ENCODE data around the gene SAMD4A.

The SAMD4A gene

DNA sequence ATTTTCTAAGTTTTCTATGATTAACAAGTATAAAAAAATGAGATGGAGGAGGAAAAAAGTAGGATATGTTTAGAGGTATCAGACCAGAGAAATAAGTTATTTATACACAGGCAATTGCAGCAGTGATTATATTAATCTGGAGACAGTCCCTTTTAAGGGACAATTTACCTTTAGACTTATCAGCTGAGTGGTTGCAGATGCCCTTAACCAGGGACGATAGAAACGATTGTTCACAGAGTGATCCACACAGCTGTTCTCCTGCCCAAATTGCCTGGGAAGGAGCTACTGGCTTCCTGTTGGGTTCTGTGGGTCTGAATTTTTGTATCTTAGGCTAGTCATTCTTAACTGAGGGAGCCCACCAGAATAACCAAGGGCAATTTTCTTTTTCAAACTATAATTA lies 269.3 kb downstream of the SAMD4A start:
- no peak for DNase-seq (ENCODE audit: low read depth)

DNA sequence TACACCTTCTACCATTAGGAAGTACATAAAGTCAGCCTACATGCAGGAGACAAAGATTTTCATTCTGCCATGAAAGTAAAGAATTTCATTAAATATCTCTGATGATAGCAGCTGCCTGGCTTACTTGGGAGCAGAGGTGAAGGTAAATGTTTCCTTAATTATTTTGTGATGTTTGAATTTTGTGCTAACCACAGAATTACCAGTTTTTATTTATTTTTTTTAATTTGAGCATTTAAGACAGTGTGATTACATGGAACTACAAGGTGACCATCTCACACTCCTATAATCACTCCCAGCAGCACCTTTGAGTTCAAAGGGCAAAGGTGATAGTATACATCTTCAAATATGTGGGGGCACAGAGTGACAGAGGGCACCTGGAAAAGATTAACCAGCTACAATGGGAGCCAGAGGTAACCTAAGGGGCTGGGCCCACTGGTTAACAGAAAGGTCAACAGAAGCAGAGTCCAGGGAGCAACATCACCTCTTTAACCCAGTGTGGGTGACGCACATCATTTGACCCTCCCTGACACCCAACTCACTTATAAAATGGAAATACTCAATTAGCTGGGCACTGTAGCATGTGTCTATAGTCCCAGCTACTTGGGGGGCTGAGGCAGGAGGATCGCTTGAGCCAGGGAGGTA lies 270.7 kb downstream of the SAMD4A start:
- DNase-seq (ENCODE audit: low read depth) = no peak

DNA sequence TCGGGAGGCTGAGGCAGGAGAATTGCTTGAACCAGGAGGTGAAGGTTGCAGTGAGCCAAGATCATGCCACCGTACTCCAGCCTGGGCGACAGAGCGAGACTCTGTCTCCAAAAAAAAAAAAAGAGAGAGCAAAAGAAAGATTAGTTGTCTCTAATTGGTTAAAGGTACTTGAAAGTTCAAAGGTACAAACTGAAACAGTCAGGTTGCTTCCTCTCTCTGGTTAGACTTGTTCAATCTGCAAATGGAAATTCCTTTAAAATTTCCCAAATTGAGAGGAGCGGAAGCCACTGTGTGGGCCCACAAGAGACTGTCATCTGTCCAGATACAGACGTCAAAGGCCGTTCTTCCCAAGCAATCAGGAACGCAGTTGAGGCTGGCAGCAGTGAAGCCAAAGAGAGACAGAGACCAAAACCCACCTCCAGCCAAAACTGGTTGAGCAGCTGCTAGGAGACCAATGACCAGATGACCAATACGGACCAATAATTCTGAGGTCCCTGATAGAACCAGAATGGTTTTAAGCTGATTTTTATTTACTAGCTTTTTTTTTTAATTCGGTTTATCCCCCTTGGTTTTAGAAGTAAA lies 272.1 kb downstream of the SAMD4A start:
- DNase-seq (ENCODE audit: low read depth) = no peak

DNA sequence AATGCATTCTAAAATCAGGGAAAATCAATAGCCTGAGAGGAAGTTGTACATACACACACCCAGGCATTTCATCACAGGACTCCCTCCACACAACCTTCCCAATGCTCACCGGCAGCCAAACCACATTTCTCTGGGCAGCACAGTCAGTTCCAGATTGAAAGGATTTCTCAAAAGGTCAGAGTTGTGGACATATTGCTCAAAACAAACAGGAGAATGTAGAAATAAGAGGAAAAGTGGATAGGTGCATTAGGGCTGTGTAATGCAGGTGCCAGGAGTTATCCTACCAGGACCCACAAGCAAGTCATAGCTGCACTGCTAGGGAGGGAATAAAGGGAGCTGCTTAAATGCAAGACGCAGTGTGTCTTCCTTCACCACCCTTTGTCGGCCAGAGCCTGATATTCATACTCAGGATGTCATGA lies 272.8 kb downstream of the SAMD4A start:
- no peak for DNase-seq (ENCODE audit: low read depth)

DNA sequence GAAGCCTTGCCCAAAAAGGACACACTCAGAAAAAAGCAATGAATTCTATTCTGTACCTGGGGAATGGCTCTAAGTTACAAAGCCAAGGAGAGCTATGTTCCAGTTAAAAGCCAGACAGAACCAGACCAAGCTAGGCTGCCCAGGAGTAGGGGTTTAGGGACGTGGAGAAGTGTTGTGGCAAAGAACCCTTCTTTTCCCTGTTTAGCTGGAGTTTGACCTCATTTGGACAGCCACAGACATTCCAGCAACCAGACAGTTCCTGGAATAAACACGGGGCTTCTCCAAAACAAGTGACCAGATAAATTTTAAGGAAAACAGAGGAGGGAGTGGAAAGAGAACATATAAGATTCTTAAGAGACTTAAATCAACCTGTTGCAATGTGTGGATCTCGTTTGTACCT lies 273.4 kb downstream of the SAMD4A start:
- no peak for DNase-seq (ENCODE audit: low read depth)

DNA sequence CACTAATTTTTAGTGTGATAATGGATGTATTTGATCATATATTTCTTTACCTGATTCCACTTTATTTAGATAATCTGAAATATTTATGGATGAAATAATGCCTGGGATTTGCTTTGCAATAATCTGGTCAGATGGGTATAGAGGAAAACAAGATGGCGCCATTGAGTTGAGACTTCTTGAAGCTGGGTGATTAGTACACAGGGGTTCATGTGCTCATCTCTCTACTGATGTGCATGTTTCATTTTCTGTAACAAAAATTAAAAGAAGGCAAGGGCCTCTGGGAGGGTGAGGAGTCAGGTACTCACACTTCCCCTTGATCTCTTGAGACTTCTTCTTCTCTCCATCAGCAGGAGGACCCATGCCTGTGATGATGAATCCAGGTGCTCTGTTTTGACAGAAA lies 273.9 kb downstream of the SAMD4A start:
- no peak for DNase-seq (ENCODE audit: low read depth)
